Forelimb muscle (tissue), 1 donor: ENCODE measurements around the gene UCKL1. TPM values are rescaled to one million over a fixed set of nuclear protein-coding genes. Genes with fewer than 3 reads are reported as not detected.

Experiments
- DNase-seq: peaks from one replicate; pipeline ENCODE4 v3.0.0-alpha.2; 2013; ENCODE audit warnings: low read depth
- polyA plus RNA-seq: library from polyadenylated mRNA; unstranded; fragments of 120-200 nt; gene quantifications from one replicate; pipeline ENCODE4 v1.2.1, GENCODE V29; 2013; ENCODE audit not compliant: insufficient read length

Gene UCKL1
- polyA plus RNA-seq, 1 donor = 48.5 TPM

- DNase-seq = no peak
These were observed 65.6 kb downstream of the UCKL1 start for GRCh38 chr20:63890616-63891015.

GRCh38 chr20:63890201-63890576 lies 66.0 kb downstream of the UCKL1 start:
- DNase-seq = no peak

Other genes with a start within 250 kb of the UCKL1 start
- 25.3 TPM for gene ARFRP1, start 248.4 kb downstream of the UCKL1 start, polyA plus RNA-seq
- 12.6 TPM for gene ZGPAT, start 248.4 kb downstream of the UCKL1 start, polyA plus RNA-seq
- gene LIME1, start 219.8 kb downstream of the UCKL1 start, polyA plus RNA-seq = 4.6 TPM
- 148 TPM for gene SLC2A4RG, start 216.6 kb downstream of the UCKL1 start, polyA plus RNA-seq
- gene ZBTB46, start 125.2 kb downstream of the UCKL1 start, polyA plus RNA-seq = 18.1 TPM
- not detected for gene ABHD16B, start 94.9 kb downstream of the UCKL1 start, polyA plus RNA-seq
- gene TPD52L2, start 91.1 kb downstream of the UCKL1 start, polyA plus RNA-seq = 76.8 TPM
- gene DNAJC5, start 61.3 kb downstream of the UCKL1 start, polyA plus RNA-seq = 32.6 TPM
- 23.0 TPM for gene ZNF512B, start 13.5 kb upstream of the UCKL1 start, polyA plus RNA-seq
- gene SAMD10, start 23.2 kb upstream of the UCKL1 start, polyA plus RNA-seq = 3.0 TPM
- gene PRPF6, start 24.7 kb upstream of the UCKL1 start, polyA plus RNA-seq = 55.3 TPM
- 1.4 TPM for gene C20orf204, start 79.8 kb upstream of the UCKL1 start, polyA plus RNA-seq
- 10.8 TPM for gene SOX18, start 93.2 kb upstream of the UCKL1 start, polyA plus RNA-seq
- gene TCEA2, start 106.8 kb upstream of the UCKL1 start, polyA plus RNA-seq = 43.5 TPM
- 4.7 TPM for gene RGS19, start 123.1 kb upstream of the UCKL1 start, polyA plus RNA-seq
- gene OPRL1, start 123.7 kb upstream of the UCKL1 start, polyA plus RNA-seq = 1.1 TPM
- 0.18 TPM for gene LKAAEAR1, start 128.0 kb upstream of the UCKL1 start, polyA plus RNA-seq
- not detected for gene NPBWR2, start 151.1 kb upstream of the UCKL1 start, polyA plus RNA-seq
- gene MYT1, start 208.0 kb upstream of the UCKL1 start, polyA plus RNA-seq = 0.13 TPM